Cardiac muscle cell (in vitro differentiated cells and primary cell): ENCODE results near the gene BFAR. TPM values are rescaled to one million over a fixed set of nuclear protein-coding genes. Genes with fewer than 3 reads are reported as not detected.
"Not testable (repeated sequence)": the region's sequence is repeated elsewhere in the genome, so short reads cannot be mapped to it uniquely, and the experiment has no call there.

Experiments
- DNase-seq, 2 donors: peaks; one replicate each; pipeline versions ENCODE4 v3.0.0 to v3.0.0-alpha.2; 2010 to 2017; ENCODE audit warnings: low read depth in 1 of 2, low spot score in 1 of 2
- H3K27ac ChIP-seq: fragments of 200-600 bp; sonication (generic); 2 replicates; pipeline ENCODE4 v1.5.1; 2016
- H3K27me3 ChIP-seq: fragments of 200-600 bp; sonication (generic); 2 replicates; pipeline ENCODE4 v1.6.0; 2016; ENCODE audit warnings: control low read depth
- H3K36me3 ChIP-seq: fragments of 200-600 bp; sonication (generic); 2 replicates; pipeline ENCODE4 v1.5.1; 2016; ENCODE audit warnings: control low read depth
- H3K4me1 ChIP-seq: fragments of 200-600 bp; sonication (generic); 2 replicates; pipeline ENCODE4 v1.8.1; 2017; ENCODE audit warnings: low read depth, mild to moderate bottlenecking, mixed run types
- H3K4me3 ChIP-seq: fragments of 200-600 bp; sonication (generic); 2 replicates; pipeline ENCODE4 v1.5.1; 2016; ENCODE audit warnings: mild to moderate bottlenecking
- H3K9me3 ChIP-seq: fragments of 200-600 bp; sonication (generic); 2 replicates; pipeline ENCODE4 v1.5.1; 2017; ENCODE audit warnings: low read depth, mild to moderate bottlenecking, control low read depth
- CTCF ChIP-seq: IDR thresholded peaks from 2 replicates; pipeline ENCODE4 v1.5.1; 2012; ENCODE audit warnings: low read depth, mild to moderate bottlenecking, low read length
- polyA plus RNA-seq: library from polyadenylated mRNA; unstranded; fragments of >200 nt; fragmentation: Nextera tagmentation; extraction: Ambion mirVana; gene quantifications from 2 replicates; pipeline ENCODE4 v1.2.1, GENCODE V29; 2016
- total RNA-seq: library from RNA; depleted of rRNA; stranded (reverse); fragments of >200 nt; gene quantifications from 2 replicates; pipeline ENCODE4 v1.2.3, GENCODE V29; 2016

BFAR gene
- total and polyA plus RNA-seq, 2 experiments from 2014 or later: 34.4 to 34.6 TPM

GRCh38 chr16:14629919-14630619, 2.7 kb upstream of the BFAR start, which contains the start of gene PARN:
PARN (minus strand) TSS chr16:14630260; CDS start chr16:14630125, 135 bp downstream.
- H3K36me3 ChIP-seq: peaks cover 11% of the 10 kb centered on the region
- peak; percentile 97 for DNase-seq
- no peaks in the 10 kb centered on the region for H3K9me3 ChIP-seq
- H3K27me3 ChIP-seq: no peaks in the 10 kb centered on the region
- H3K4me1 ChIP-seq: no peaks in the 10 kb centered on the region
- peak within 1 kb of the TSS; percentile 96 for H3K27ac ChIP-seq
- no peak for TF ChIP-seq CTCF
- peak within 1 kb of the TSS; percentile 72 for H3K4me3 ChIP-seq

GRCh38 chr16:14630620-14631330, 2.0 kb upstream of the BFAR start:
- not testable (repeated sequence) for H3K27me3 ChIP-seq, DNase-seq

DNA sequence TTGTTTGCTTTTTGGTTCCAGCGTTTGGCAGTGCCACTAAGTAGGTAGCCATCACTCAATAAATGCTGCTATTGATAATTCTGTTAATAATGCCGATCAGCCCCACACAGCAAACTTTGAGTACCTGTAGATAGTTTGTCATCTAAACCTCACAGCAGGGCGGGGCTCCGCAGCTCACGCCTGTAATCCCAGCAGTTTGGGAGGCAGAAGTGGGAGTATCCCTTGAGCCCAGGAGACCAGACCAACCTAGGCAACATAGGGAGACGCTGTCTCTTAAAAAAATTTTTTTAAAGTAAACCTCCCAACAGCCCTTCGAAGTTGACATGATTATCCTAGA, 1.6 kb downstream of the BFAR start:
- Histone ChIP-seq H3K27ac (no peak overlapping the region), H3K9me3 (no peaks in the 10 kb centered on the region), H3K36me3 (no peaks in the 10 kb centered on the region), H3K4me3 (peak overlapping the region; percentile 78), H3K4me1 (peaks cover 5% of the 10 kb centered on the region), H3K27me3 (no peaks in the 10 kb centered on the region)
- DNase-seq: no peak
- no peak for TF ChIP-seq CTCF

More at GRCh38 chr16:14630620-14631330, 2.0 kb upstream of the BFAR start:
- not testable (repeated sequence) for H3K4me1 ChIP-seq, H3K9me3 ChIP-seq, H3K36me3 ChIP-seq, H3K4me3 ChIP-seq
- H3K27ac ChIP-seq: peak overlapping the region; percentile 96

GRCh38 chr16:14635395-14636165, 2.8 kb downstream of the BFAR start:
- Histone ChIP-seq H3K27ac (no peak overlapping the region), H3K9me3 (no peaks in the 10 kb centered on the region), H3K36me3 (no peaks in the 10 kb centered on the region), H3K4me3 (no peak overlapping the region), H3K27me3 (no peaks in the 10 kb centered on the region), H3K4me1 (peaks cover 5% of the 10 kb centered on the region)
- no peak for TF ChIP-seq CTCF
- DNase-seq: no peak

DNA sequence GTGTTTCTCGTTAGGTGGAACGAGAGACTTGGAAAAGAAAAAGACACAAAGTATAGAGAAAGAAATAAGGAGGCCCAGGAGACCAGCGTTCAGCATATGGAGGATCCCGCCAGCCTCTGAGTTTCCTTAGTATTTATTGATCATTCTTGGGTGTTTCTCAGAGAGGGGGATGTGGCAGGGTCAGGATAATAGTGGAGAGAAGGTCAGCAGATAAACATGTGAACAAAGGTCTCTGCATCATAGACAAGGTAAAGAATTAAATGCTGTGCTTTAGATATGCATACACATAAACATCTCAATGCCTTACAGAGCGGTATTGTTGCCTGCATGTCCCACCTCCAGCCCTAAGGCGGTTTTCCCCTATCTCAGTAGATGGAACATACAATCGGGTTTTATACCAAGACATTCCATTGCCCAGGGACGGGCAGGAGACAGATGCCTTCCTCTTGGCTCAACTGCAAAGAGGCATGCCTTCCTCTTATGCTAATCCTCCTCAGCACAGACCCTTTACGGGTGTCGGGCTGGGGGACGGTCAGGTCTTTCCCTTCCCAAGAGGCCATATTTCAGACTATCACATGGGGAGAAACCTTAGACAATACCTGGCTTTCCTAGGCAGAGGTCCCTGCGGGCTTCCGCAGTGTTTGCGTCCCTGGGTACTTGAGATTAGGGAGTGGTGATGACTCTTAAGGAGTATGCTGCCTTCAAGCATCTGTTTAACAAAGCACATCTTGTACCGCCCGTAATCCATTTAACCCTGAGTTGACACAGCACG, 3.6 kb downstream of the BFAR start:
- not testable (repeated sequence) for H3K27ac ChIP-seq, H3K27me3 ChIP-seq, H3K9me3 ChIP-seq, H3K36me3 ChIP-seq, DNase-seq, H3K4me1 ChIP-seq, H3K4me3 ChIP-seq

DNA sequence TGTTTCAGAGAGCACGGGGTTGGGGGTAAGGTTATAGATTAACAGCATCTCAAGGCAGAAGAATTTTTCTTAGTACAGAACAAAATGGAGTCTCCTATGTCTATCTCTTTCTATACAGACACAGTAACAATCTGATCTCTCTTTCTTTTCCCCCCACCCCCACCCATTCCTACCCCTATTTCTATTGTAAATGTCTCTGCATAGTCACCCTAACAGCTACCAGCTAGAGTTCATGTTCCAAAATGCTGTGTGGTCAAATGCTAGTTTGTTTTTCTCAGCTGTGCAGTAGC, 4.1 kb downstream of the BFAR start:
- H3K27me3 ChIP-seq, H3K27ac ChIP-seq, H3K36me3 ChIP-seq, H3K4me1 ChIP-seq, DNase-seq, H3K9me3 ChIP-seq, H3K4me3 ChIP-seq: not testable (repeated sequence)
